Progenitor cell of endocrine pancreas (in vitro differentiated cells): ENCODE measurements around the gene HERC5. TPM values are rescaled to one million over a fixed set of nuclear protein-coding genes. Genes with fewer than 3 reads are reported as not detected.
"Not testable (repeated sequence)": the region's sequence is repeated elsewhere in the genome, so short reads cannot be mapped to it uniquely, and the experiment has no call there.

ENCODE experiments used
- DNase-seq: peaks from one replicate; pipeline ENCODE4 v3.0.0; 2021; ENCODE audit warnings: low spot score; ENCODE audit not compliant: unreplicated experiment
- H3K27ac Mint-ChIP-seq: 2 replicates; pipeline ENCODE4 v1.8.0; 2021; ENCODE audit warnings: mild to moderate bottlenecking, moderate library complexity, mixed read lengths
- H3K27me3 Mint-ChIP-seq: 2 replicates; pipeline ENCODE4 v1.8.0; 2021; ENCODE audit warnings: mixed read lengths
- H3K36me3 Mint-ChIP-seq: 2 replicates; pipeline ENCODE4 v1.8.0; 2022; ENCODE audit warnings: mixed read lengths; ENCODE audit not compliant: insufficient read depth
- H3K4me1 Mint-ChIP-seq: 2 replicates; pipeline ENCODE4 v1.8.0; 2021; ENCODE audit warnings: low read depth, mixed read lengths
- H3K4me3 Mint-ChIP-seq: 2 replicates; pipeline ENCODE4 v1.8.0; 2021; ENCODE audit warnings: low read depth, mild to moderate bottlenecking, moderate library complexity, mixed read lengths
- H3K9me3 Mint-ChIP-seq: 2 replicates; pipeline ENCODE4 v1.8.0; 2021; ENCODE audit warnings: low read depth, mixed read lengths
- total RNA-seq: library from RNA; stranded (reverse); gene quantifications from 2 replicates; pipeline ENCODE4 v1.2.1, GENCODE V29; 2021
- TF ChIP-seq, protein P1 (sequence below): fragments of 200-600 bp; sonication (generic); IDR thresholded peaks from one replicate; pipeline ENCODE4 v1.5.0; 2021; ENCODE audit warnings: antibody characterized with exemption, mild to moderate bottlenecking; ENCODE audit not compliant: unreplicated experiment

HERC5 gene
- total RNA-seq, 1 donor from 2014 or later = 2.6 TPM

DNA sequence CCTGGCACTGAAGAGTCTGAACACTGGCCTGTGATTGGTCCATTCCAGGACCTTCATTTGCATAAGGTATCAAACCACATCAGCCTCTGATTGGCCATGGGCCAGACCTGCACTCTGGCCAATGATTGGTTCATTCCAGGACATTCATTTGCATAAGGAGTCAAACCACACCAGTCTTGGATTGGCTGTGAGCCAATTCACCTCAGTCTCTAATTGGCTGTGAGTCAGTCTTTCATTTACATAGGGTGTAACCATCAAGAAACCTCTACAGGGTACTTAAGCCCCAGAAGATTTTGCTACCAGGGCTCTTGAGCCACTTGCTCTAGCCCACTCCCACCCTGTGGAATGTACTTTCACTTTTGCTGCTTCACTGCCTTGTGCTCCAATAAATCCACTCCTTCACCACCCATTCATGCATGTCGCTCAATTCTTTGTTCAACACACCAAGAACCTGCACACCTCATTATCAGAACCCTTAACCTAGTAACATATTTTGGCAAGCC lies 14.2 kb upstream of the HERC5 start:
- H3K27ac Mint-ChIP-seq = no peak overlapping the region
- no peaks in the 10 kb centered on the region for H3K4me1 Mint-ChIP-seq
- H3K27me3 Mint-ChIP-seq = no peaks in the 10 kb centered on the region
- DNase-seq = no peak
- H3K4me3 Mint-ChIP-seq = no peak overlapping the region
- peaks cover 9% of the 10 kb centered on the region for H3K9me3 Mint-ChIP-seq
- TF ChIP-seq, protein P1, sequence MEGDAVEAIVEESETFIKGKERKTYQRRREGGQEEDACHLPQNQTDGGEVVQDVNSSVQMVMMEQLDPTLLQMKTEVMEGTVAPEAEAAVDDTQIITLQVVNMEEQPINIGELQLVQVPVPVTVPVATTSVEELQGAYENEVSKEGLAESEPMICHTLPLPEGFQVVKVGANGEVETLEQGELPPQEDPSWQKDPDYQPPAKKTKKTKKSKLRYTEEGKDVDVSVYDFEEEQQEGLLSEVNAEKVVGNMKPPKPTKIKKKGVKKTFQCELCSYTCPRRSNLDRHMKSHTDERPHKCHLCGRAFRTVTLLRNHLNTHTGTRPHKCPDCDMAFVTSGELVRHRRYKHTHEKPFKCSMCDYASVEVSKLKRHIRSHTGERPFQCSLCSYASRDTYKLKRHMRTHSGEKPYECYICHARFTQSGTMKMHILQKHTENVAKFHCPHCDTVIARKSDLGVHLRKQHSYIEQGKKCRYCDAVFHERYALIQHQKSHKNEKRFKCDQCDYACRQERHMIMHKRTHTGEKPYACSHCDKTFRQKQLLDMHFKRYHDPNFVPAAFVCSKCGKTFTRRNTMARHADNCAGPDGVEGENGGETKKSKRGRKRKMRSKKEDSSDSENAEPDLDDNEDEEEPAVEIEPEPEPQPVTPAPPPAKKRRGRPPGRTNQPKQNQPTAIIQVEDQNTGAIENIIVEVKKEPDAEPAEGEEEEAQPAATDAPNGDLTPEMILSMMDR = no peak
- H3K36me3 Mint-ChIP-seq = peaks cover 8% of the 10 kb centered on the region

DNA sequence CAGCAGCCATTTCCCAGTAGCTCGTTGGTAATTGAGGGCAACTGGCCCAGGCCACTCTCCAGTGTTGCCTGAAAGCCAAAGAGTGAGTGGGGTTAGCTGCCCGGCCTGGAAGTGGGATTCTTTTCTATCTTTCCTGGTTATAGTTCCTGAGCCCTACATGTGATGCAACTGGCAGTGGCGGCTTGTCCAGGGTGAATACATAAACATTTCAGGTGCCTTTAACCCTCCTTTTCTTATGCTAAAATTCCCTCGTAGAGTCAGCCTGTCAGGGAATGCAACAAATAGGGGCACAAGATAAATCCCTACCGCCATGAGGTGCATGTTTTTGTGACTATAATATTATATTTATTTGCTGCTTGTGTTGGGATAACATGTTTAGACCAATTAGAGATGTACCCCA lies 13.4 kb upstream of the HERC5 start:
- H3K36me3 Mint-ChIP-seq = peaks cover 8% of the 10 kb centered on the region
- no peaks in the 10 kb centered on the region for H3K4me1 Mint-ChIP-seq
- no peaks in the 10 kb centered on the region for H3K27me3 Mint-ChIP-seq
- H3K4me3 Mint-ChIP-seq = no peak overlapping the region
- no peak overlapping the region for H3K27ac Mint-ChIP-seq
- TF ChIP-seq, protein P1 = no peak
- peaks cover 9% of the 10 kb centered on the region for H3K9me3 Mint-ChIP-seq
- DNase-seq = no peak

DNA sequence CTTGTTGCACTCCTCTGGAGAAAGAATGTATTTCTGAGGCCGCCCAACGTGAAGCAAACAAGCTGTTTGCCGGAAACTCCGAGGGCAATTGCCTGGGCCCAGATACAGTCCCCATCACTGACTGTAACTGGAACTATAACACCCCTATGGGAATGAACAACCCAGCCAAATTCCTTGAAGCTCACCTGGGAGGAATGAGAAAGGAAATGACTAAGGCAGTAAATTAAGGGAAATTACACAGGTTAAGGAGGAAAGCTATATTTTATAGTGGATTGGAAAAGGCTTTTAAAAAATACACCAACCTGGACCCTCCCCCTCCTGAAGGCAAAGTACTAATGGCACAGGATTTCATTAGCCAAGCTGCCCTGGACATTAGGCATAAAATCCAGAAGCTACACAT lies 11.7 kb upstream of the HERC5 start:
- TF ChIP-seq, protein P1 = no peak
- Mint-ChIP-seq H3K4me1 (no peaks in the 10 kb centered on the region), H3K36me3 (peaks cover 8% of the 10 kb centered on the region), H3K4me3 (no peak overlapping the region), H3K27me3 (no peaks in the 10 kb centered on the region), H3K9me3 (peaks cover 9% of the 10 kb centered on the region), H3K27ac (no peak overlapping the region)
- DNase-seq = no peak

DNA sequence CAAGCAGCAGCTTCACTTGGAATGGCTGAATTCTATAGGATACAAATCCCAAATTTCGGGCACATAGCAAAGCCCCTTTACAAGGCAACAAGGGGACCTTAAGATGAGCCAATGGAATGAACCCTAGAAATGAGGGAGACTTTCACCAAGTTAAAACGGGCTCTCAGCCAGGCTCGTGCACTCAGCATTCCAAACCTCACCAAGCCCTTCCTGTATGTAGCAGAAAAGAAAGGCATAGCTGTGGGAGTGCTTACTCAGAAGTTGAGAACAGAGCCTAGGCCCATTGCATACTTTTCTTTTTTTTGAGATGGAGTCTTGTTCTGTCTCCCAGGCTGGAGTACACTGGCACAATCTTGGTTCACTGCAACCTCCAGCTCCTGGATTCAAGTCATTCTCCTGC lies 10.8 kb upstream of the HERC5 start:
- TF ChIP-seq, protein P1 = no peak
- Mint-ChIP-seq H3K9me3 (peaks cover 9% of the 10 kb centered on the region), H3K4me3 (no peak overlapping the region), H3K36me3 (peaks cover 8% of the 10 kb centered on the region), H3K27me3 (no peaks in the 10 kb centered on the region), H3K27ac (no peak overlapping the region), H3K4me1 (no peaks in the 10 kb centered on the region)
- DNase-seq = no peak

DNA sequence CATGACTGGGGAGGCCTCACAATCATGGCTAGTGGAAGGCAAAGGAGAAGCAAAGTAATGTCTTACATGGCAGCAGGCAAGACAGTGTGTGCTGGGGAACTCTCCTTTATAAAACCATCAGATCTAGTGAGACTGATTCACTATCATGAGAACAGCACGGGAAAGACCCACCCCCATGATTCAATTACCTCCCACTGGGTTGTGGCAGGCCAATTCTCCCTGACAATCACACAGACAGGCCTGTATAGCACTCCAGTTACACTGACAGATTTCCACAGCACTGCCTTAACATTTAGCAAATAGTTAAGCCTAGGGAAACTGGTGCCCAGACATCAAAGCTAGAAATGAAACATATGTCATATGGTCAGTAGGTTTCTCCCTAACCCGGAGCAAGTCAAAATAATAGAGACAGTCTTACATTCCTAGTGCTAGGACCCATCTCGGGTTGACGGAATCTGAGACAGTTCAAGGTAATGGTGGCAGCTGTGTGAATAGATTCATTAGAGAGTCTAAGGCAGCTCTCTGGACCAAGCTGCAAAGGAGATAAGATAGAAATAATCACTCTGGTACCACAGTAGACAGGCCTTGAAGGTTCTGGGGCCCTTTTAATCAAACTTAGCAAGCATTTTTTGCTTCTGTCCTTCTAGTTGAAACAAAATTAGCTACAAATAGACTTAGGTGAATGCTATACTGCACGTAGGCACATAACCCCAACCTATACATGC lies 9.4 kb upstream of the HERC5 start:
- H3K27ac Mint-ChIP-seq = no peak overlapping the region
- H3K9me3 Mint-ChIP-seq = peaks cover 5% of the 10 kb centered on the region
- H3K4me3 Mint-ChIP-seq = no peak overlapping the region
- H3K36me3 Mint-ChIP-seq = peaks cover 4% of the 10 kb centered on the region
- DNase-seq = no peak
- no peaks in the 10 kb centered on the region for H3K4me1 Mint-ChIP-seq
- no peaks in the 10 kb centered on the region for H3K27me3 Mint-ChIP-seq
- TF ChIP-seq, protein P1 = no peak

DNA sequence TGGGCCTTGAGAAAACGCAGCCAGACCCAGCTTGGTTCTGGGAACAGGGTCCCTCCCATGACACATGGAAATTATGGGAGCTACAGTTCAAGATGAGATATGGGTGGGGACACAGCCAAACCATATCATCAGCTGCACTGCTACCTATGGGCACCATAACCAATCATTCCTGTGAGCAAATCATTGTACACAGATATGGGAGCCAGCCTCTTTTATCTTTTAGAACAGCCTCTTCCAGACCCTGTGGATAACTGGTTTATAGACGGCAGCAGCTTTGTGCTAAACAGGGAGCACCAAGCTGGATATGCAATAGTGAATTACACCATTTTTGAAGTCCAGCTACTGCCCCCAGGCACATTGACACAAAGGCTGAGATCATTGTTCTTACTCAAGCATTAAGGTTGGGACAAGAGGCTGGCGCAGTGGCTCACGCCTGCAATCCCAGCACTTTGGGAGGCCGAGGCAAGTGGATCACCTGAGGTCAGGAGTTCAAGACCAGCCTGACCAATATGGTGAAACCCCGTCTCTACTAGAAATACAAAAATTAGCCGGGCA lies 8.6 kb upstream of the HERC5 start:
- not testable (repeated sequence) for H3K4me3 Mint-ChIP-seq, H3K27ac Mint-ChIP-seq, H3K27me3 Mint-ChIP-seq, H3K9me3 Mint-ChIP-seq, H3K4me1 Mint-ChIP-seq, H3K36me3 Mint-ChIP-seq, DNase-seq
